SK-N-MC (cell line): Measurements from ENCODE around the gene RCOR2.

ENCODE experiments used
- EZH2 ChIP-seq: fragments of 200-600 bp; sonication (generic); IDR thresholded peaks from one replicate; pipeline ENCODE4 v1.6.1; 2017; ENCODE audit warnings: antibody characterized with exemption
- FOXP2 ChIP-seq: optimal IDR thresholded peaks from 2 replicates; pipeline ENCODE3; 2011; ENCODE audit warnings: mild to moderate bottlenecking, moderate library complexity; ENCODE audit not compliant: insufficient read depth; ENCODE audit errors: extremely low read length, control extremely low read depth
- POLR2AphosphoS5 ChIP-seq: IDR thresholded peaks from 2 replicates; pipeline ENCODE4 v1.6.1; 2012; ENCODE audit warnings: mild to moderate bottlenecking, low read depth, low read length, borderline replicate concordance

DNA sequence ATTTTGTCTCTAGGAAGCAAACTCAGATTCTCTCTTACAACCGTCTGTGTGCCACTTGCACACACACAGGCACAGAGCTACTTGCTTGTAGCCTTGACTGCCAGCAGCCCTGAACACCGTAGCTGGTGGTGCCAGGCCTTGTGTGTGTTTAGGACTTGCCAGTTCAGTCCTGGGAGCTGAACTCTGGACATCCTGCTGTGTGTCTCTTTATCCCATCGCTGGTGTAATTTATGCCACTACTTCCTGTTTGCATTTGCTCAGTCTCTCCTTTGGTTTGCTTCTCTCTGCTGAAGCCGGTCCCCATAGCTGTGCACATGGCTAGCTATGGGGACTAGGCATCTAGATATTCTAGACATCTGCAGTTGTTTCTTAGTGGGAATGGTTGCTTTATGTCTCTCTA lies 54.0 kb downstream of the RCOR2 start:
- no peak for TF ChIP-seq POLR2AphosphoS5
- TF ChIP-seq EZH2, result no peak
- TF ChIP-seq FOXP2, result no peak
